ENCODE results near the gene BRAT1. TPM values are rescaled to one million over a fixed set of nuclear protein-coding genes. Genes with fewer than 3 reads are reported as not detected.
"Not testable (repeated sequence)": the region's sequence is repeated elsewhere in the genome, so short reads cannot be mapped to it uniquely, and the experiment has no call there.

The BRAT1 gene
- total RNA-seq, 1 donor from 2014 or later = 35.2 TPM

DNA sequence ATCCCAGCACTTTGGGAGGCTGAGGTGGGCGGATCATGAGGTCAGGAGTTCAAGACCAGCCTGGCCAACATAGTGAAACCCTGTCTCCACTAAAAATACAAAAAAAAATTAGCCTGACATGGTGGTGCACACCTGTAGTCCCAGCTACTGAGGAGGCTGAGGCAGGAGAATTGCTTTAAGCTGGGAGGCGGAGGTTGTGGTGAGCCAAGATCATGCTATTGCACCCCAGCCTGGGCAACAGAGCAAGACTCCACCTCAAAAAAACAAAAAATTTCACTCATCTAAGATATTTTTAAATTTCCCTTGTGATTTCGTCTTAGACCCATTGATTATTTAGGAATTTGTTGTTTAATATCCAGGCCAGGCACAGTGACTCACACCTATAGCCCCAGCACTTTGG, 8.6 kb upstream of the BRAT1 start:
- DNase-seq (ENCODE audit: low spot score) = not testable (repeated sequence)

DNA sequence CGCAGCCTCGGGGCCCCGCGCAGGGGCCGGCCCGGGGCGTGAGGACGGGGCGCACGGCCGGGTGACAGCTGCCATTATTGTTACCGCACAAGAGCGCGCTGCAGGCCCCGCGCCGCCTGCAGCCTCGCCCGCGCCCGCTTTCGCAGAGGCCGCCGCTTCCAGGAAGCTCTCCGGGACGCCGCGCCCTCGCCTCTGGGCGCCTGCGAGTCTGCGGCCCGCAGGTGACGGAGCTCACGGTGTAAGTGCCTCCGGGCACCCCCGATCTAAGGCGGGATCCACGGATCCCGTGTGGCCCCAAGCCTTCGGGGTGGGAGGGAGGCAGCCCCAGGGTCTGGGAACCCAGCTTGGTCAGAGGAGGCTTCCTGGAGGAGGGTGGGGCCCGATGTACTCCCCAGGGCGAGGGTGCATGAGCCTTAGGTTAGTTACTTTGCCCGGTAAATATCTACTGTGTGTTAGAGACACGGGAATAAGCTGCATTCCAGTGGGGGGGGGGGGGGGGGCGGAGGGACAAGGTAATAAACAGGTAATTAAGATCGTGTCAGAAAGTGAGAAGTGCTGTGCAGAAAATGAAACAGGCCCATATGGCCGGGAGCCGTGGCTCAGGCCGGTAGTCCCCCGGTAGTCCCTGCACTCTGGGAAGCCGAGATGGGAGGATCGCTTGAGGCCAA, 4.1 kb upstream of the BRAT1 start:
- DNase-seq (ENCODE audit: low spot score) = no peak

DNA sequence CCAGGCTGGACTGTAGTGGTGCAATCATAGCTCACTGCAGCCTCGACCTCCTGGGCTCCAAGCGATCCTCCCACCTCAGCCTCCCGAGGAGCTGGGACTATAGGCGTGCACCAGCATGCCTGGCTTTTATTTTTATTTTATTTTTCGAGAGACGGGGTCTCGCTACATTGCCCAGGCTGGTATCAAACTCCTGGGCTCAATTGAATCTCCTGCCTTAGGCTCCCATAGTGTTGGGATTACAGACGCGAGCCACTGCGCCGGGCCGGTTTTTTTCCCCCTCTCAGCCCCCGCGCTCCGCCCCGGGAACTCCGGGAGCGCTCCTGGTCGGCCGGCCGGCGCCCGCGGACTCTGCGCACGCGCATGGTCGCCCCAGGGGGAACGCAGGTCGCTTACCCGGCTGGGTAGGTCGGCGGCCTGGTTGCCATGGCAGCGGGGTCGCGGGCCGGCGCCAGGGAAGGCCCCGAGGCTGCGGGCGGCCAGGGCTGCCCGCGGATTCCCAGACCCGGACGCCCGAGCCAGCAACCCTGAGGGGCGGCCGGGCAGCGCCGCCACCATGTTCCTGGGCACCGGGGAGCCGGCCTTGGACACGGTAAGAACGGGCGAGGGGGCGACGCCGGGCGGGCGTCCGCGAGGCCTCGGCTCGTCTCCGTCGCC, 3.4 kb upstream of the BRAT1 start, which contains the start of gene IQCE:
Gene IQCE, plus strand, starts transcription at position 351 of the 654 bp plus-strand sequence. Its CDS starts 203 bp downstream, at position 554.
- peak; percentile 92 for DNase-seq (ENCODE audit: low spot score)

DNA sequence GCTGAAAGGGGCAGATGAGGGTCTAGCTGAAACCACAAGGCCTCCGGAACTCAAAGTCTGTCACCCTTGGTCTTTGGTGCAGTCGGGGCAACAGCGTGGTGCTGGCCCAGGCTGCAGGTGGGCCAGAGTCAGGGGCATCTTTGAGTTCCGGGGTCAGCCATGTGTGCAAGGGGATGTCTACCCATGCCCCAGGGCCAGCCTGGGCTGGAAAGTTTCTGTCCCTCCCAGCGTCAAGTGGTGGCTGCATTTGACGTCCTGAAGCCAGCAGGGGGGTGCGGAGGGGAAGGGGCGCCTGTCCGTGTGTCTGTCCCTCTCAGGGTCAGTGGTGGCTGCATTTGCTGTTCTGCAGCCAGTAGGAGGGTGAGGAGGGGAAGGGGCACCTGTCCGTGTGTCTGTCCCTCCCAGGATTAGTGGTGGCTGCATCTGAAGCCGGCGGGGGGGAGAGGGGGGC, 638 bp downstream of the BRAT1 start:
- no peak for DNase-seq (ENCODE audit: low spot score)

DNA sequence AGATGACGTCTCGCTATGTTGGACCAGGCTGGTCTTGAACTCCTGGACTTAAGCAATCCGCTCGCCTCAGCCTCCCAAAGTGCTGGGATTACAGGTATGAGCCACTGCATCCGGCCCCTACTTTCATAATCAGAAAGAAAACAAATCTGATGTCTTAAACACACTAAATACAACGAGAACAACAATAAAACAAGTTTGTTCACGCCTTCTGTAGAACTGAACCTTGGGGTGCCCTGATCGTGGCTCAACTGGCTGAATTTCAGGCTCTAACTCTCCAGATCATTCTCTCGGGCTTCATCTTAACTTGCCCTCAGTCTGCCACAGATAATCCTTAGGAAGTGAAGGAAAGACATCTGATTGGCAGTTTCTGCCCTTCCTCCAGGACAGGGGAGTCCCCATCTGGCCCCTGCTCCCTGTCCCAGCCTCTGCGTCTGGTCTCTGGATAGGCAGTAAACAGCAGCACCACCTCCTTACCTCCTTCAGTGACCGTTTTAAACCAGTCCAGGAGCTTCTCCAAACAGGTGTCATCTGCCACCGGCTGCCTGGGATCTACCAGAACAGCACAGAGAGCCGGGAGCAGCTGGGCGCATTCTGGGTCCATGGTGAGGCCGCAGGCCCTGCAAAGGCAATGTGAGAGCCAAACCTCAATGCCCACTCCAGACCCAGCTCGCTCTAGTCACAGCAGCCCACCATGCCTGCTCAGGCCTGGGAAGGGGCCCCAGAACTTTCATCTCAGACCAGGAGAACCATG, 1.3 kb downstream of the BRAT1 start:
- DNase-seq (ENCODE audit: low spot score) = no peak

DNA sequence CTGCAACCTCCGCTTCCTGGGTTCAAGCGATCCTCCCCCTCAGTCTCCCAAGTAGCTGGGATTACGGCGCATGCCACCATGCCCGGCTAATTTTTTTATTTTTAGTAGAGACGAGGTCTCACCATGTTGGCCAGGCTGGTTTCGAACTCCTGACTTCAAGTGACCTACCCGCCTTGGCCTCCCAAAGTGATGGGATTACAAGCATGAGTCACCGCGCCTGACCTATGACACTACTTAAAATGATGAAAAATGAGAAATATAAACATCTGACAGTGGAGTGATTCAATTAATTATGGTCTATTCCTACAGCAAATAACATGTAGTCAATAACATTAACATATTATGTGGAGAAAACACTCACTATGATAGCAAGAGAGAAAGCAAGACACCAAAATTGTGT, 2.2 kb downstream of the BRAT1 start:
- no peak for DNase-seq (ENCODE audit: low spot score)

DNA sequence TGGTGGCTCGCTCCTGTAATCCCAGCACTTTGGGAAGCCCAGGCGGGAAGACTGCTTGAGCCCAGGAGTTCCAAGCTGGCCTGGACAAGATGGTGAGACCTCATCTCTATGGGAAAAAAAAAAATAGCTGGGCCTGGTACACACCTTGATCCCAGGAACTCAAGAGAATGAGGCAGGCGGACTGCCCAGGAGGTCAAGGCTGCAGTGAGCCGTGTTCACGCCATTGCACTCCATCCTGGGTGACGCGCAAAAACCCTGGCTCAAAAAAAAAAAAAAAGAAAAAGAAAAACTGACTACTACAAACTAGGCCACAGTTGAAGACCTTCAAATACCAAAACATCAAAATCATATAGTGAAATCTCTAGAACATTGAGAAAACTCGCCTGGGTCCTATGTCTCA, 3.9 kb downstream of the BRAT1 start:
- DNase-seq (ENCODE audit: low spot score) = no peak

DNA sequence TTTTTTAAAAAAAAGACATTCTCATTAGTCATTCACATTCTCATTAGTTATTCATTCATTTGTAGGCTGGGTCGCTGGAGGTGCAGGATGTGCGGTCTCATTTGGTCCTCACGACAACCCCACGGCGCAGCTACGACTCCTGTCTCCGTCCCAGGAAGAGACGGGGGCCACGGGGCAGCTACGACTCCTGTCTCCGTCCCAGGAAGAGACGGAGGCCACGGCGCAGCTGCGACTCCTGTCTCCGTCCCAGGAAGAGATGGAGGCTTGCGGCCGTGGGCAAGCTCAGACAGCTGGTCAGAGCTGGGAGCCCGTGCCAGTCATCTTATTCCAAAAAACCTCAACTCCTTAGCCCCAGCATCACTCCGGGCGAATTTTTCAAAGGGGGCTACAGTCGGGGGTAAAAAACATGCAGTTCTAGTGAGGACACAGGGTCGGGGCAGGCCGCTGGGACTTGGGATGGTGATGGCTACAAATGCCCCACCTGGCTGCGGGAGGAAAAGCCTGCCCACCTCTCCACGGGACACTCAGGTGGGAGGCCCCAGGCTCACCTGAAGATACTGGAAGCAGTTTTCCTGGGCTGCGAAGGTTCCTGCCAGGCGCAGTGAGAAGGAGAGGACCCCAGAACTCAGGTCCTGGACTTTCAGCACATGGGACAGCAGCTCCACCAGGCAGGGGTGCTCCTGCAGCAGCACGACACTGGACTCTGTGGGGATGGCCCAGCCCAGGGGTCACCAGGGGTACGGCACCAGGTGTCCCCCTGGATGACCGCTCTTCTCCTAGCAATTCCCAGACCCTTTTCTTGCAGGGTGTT, 8.3 kb downstream of the BRAT1 start:
- no peak for DNase-seq (ENCODE audit: low spot score)

DNA sequence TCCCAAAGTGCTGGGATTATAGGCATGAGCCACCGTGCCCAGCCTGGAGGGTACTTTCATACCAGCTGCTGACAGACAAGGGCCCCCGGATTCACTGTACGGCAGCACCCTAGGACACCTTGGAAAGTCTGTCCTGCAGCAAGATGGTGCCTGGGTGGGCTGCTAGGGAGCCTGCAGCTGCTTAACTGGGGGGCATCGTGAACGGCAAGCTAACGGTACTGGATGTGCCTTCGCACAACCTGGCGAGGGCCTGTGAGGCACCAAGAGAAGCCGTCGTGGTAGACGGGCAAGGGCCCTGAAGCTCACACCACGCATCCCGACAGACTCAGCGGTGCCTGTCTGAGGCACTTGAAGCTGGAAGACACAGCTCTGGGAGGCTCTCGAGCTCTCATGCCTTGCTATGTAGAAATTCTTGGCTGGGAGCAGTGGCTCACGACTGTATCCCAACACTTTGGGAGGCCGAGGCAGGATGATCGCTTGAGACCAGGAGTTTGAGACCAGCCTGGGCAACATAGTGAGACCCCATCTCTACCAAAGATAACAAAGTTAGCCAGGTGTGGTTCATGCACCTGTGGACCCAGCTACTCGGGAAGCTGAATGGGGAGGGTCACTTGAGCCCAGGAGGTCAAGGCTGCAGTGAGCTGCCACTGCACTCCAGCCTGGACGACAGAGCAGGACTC, 9.4 kb downstream of the BRAT1 start:
- no peak for DNase-seq (ENCODE audit: low spot score)

DNA sequence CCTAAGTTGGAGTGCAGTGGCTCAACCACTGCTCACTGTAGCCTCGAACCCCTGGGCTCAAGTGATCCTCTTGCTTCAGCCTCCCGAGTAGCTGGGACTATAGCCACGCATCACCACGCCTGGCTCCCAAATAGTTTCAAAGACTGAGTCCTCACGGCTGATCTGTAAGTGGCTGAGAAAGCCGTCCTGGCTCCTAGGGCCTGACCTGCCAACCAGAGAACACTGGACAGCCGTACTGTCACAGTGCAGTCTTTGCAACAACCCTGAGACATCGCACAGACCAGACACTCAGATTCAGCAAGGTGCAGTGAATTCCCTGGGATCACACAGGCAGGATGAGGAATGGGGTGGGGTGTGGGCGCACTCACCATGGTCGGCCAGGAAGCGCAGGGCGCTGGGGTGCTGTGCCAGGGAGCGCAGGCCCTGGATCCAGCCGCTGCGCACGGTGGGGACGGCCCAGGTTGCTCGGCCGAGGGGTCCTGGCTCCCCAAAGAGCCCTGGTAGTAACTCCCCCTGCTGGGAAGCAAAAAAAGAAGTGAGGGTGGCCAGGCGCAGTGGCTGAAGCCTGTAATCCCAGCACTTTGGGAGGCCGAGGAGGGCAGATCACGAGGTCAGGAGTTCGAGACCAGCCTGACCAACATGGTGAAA, 10.7 kb downstream of the BRAT1 start:
- DNase-seq (ENCODE audit: low spot score) = no peak

DNA sequence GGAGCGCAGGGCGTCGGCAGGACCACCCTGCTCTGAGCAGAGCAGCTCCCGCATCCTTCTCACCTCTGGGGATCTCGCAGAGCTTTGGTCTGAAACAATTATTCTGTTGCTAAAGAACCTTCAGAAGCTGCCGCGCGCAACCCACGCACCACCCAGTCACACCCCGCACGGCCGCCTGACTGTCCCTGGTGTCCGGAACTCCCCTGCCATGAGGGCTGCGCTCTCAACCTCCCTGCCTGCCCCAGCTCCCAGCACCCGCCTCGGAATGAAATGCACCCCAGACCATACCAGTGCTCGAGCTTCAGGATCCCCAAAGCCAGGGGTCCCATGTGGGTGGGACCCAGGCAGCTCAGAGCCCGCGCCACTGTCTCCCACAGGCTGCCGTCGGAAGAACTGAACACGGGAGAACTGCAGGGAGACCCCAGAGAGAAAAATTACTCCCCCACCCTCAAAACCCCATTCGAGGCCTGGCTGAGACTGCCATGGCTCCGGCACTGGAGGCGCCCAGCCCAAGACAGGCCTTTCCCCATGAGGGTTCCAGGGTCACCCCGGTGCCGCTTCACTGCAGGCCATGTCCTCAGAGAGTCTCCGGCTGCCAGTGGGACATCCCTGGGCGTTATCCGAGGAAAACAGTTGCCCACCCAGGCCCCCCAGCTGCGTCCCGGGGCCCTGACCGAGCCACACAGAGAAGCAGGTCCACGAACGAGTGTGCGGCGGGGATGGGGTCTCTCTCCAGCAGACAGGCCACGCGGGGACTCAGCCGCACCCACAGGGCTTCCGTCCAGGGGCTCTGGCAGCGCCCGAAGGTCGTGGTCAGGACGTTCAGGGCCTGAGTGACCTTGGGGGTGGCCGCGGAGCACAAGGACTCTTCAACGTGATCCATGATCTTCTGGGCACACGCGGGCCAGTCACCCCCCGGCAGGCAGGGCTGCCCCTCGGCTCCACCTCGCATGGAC, 12.1 kb downstream of the BRAT1 start:
- no peak for DNase-seq (ENCODE audit: low spot score)

DNA sequence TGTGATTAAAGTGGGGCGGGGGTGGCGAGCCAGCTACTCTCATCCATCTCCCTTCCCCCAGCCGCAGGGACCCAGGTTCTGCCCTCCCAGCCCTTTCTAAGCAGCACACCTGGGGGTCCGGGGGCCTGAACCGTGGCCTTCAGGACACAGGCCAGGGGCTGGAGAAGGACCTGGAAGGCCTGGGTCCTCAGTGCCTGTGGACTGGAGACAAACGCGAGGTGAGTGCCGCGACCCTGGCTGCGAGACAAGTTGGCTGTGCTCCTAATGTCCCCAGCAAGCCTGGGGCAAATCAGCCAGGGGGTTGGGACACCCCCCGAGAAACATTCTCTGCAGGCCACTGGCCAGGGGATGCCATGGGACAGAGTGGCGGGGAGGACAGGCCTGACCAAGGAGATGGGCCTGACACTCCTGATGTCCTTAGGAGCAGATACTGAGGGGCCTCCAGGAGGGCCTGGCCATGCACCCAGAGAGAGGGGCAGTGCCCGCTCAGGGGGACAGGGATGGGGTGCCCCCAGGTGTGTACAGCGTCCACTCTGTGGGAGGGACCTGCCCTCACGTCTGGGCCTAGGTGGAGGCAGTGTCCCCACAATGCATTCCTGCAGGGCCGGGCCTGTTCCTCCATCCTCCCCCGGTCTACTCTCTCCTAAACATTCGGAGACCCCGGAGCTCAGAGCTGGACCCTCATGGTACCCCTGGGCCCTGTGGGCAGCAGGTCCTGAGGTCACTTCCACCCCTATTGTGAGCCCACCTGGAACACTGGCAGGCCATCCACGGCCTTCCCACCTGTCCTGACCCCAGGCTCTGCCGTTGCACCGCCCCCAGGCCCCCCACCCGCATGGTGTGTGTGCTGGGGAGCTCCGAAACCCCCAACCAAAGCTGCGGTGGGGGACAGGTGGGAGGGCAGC, 13.1 kb downstream of the BRAT1 start:
- no peak for DNase-seq (ENCODE audit: low spot score)

DNA sequence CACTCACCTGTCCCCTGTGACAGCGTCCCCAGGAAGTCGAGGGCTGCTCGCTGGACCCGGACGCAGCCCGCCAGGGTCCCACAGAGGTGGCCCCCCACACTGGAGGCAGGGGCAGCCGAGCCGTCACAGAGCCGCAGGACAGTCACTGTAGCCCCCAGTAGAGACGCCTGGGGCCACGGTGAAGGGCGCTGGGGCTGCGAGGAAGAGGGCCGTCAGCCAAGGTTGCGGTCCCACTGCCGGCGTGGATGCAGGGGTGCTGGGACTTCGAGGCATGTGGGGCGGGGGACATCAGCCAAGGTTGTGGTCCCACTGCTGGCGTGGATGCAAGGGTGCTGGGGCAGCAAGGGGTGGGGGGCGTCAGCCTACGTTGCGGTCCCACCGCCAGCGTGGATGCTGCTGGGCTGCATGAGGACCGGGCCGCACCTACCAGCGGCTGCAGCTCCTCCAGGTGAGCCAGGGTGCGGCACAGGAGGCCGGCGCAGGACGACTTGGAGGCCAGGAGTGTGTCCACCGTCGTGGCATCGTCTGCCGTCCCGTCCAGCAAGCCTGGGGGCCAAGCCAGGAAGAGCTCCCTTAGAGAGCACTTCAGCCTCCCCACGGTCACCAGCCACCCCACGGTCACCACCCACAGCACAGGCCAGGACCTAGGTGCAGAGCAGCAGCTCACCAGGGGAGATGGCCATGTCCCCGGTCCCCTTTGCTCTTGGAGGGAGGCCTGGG, 13.9 kb downstream of the BRAT1 start:
- DNase-seq (ENCODE audit: low spot score) = no peak

DNA sequence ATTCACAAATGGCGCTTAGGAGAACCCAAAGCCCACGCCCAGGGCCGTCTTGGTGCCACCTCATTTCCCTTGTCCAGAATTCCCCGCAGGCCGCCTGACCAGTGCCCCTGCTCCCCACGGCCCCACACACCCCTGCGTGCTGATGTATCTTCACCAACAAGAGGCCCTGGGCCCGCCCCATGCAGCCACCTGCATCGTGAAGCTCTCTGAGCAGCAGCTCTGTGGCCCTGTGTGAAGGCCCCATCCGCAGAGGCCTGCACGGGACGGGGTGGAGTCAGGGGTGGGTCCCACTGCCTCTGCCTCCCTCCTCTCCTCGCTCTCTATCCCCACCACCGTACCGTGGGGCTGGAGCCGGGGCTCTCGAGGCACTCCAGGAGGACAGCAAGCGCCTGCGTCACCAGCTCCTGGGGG, 14.7 kb downstream of the BRAT1 start:
- DNase-seq (ENCODE audit: low spot score) = no peak

DNA sequence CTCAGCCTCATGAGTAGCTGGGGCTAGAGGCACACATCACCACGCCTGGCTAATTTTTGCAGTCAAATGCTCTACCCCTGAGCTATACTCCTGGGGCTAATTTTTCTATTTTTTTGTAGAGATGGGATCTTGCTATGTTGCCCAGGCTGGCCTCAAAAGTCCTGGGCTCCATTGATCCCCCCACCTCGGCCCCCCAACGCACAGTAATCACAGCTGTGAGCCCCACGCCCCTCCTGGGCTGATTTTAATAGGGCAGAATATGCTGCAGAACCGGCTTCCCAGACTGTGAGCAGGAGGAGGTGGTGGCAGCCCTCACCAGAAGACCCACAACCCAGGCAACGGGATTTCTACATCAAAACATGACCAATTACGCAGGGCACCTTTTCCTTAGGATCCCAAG, 15.2 kb downstream of the BRAT1 start:
- no peak for DNase-seq (ENCODE audit: low spot score)

DNA sequence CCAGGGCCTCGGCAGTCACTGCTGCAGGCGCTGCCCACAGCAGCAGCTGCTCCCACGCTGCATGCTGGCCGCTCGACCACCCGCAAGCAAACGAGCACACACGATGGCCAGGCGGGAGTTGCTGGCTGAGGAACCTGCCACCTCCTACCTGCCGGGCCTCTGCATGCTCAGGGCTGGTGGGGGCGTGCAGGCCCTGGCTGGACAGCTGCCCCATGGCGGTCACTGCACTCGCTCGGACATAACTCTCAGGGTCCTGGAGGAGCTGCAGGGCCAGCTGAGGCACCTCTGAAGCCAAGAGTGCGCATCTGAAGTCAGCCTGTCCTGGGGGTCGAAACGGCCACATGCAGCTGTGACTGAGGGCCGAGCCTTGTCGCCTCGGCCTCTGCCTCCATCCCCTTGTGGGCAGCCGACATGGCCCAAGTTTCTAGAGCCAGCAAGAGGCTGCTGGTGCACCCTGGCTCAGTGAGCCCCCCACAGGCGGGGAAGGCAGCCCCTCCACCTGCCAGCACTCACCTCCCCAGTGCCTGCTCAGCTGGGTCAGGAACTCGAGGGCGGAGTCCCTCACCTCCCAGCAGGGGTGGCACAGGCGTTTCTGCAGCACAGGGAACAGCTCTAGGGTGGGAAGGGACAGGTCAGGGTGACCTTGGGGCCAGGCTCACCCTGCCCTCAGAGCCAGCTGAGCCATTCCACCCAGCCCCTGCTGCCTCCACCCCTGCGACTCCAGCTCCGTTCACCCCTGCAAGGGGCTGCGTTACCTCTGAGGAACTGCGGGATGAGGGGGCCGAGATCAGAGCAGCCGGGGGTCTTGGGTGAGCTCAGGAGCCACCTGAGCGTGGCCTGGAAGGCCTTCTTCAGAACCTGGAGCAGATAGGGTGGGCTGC, 16.1 kb downstream of the BRAT1 start:
- no peak for DNase-seq (ENCODE audit: low spot score)
